ENCODE data around the gene AKAP6.
"Not testable (repeated sequence)": the region's sequence is repeated elsewhere in the genome, so short reads cannot be mapped to it uniquely, and the experiment has no call there.

The AKAP6 gene

DNA sequence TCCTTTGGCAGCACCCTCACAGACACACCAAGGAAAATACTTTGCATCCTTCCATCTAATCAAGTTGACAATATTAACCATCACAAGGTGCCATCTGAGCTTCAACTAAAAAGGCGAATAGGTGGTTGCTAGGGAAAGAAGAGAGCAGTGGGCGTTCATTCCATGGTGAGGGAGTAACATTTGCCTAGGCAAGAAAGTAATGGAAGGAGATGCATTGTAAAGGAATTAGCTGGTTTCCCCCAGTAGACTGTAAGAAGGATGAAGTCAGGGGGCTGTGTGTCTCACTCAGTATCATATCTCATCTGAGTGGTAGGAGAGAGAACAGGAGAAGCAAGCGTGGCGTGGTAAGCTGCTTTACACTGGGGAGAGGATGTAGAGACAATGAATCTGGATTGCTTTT lies 34.7 kb downstream of the AKAP6 start:
- intact Hi-C loops (cut with DNase I) = loop anchor here (10.0 kb wide), 1 partner anchor 289 kb away; the partner anchor contains the start of gene ARHGAP5
- peak in 21 of 42 donors; percentile 9 to 75 (median 41) for DNase-seq

DNA sequence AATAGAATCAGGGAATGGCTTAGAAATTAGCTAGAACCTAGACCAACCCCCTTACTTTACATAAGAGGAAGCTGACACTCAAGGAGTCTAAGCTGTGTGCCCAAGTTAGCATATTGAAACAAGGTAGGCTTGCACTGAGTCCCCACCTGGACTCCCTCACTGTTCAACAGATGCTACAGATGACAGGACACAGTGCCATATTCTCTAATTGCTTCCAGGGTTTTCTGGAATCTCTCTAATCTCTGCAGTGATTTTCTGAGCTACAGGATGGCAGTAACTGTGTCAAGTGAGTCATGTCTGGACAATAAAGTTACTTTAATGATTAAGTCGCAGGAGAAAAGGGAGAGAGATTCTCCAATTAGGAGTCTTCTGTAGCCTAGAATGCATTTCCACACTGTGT lies 35.8 kb downstream of the AKAP6 start:
- no peak for DNase-seq
- intact Hi-C loops (cut with DNase I) = loop anchor here (10.0 kb wide), 1 partner anchor 290 kb away; the partner anchor contains the start of gene ARHGAP5

DNA sequence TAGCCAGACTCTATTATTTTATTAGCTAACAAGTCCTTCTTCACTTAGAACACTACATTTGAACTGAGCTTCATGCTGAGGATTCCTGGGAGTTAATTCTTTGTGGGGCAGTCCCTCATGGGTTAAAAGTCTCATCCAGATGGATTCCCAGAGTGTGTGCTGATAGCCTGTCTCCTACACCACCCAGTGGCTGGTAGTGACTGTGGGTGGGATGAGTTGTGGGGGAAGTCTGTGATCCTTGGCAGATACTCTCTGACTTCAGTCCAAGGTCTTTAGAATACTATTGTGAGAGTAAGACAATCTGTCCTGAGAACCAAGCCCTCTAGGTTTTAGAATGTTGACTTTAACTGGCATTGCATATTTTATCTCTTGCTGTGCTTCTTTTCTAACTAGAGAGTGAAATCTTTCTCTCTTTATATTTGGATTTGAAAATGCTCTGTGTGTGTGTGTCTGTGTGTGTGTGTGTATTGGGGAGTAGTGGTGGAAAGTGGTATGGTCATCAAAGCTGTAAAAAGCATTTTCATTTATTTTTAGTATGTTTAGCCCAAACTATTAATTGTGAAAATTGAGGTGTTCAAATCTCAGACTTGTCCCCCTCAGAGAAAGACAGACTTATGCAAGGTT lies 37.3 kb downstream of the AKAP6 start:
- DNase-seq = peak; percentile 24 to 86 (median 68)
- intact Hi-C loops (cut with DNase I) = loop anchor here (10.0 kb wide), 1 partner anchor 292 kb away; the partner anchor contains the start of gene ARHGAP5

DNA sequence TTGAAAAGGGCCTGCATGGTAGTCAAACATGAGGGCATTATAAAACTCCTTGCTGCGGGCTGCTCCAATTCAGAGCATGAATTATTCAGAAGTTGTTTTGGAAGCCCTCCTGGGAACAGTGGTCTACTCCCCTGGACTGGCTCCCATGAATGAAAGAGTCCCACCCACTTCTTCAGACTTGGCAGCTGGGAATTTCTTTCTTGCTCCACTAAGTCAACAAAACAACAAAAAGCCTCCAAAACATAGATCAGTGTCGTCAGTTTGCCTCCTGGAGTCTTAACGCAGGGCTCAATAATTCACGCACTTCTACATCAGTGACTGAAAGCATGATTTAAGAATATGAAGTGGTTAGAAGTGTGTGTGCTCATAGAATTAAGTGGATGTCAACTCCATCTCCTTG lies 37.9 kb downstream of the AKAP6 start:
- DNase-seq = peak in 10 of 42 donors; percentile 25 to 53 (median 38)
- intact Hi-C loops (cut with DNase I) = loop anchor here (10.0 kb wide), 1 partner anchor 292 kb away; the partner anchor contains the start of gene ARHGAP5

DNA sequence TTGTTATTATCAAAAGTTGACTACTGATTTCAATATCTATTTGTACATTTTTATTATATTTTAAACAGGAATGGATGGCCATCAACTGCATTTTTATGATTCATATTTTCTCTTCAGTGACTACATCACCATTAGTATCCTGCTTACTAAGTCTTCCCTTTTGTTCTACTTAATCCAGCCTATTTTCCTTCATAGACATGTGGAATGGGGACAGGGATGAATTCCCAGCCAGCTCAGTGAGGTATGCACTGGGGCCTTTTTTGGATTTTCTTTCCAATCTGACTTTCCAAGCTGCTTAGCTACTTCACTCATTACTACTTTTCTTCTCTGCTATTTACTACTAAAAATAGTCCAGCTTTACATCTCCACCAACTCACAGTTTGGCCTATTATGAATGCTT lies 38.4 kb downstream of the AKAP6 start:
- intact Hi-C loops (cut with DNase I) = loop anchor here (10.0 kb wide), 1 partner anchor 293 kb away; the partner anchor contains the start of gene ARHGAP5
- no peak for DNase-seq

DNA sequence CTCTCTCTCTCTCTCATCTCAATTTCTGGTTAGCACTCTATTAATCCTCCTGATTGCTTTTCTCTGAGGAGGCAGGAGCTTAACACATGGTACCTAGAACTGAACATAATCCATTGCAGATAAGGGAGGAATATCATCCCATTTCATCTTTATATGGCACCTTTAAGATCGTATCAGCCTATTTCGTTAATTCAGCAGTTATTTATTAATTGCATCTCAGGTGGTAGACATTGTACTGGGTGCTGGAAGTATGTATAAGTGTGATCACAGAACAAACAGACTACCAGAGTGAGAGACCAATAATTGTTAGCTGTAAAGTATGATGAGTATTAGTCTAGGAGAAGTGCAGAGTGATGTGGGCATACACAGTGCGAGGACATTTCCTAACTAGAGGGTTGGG lies 39.0 kb downstream of the AKAP6 start:
- intact Hi-C loops (cut with DNase I) = loop anchor here (10.0 kb wide), 1 partner anchor 293 kb away; the partner anchor contains the start of gene ARHGAP5
- DNase-seq = no peak

DNA sequence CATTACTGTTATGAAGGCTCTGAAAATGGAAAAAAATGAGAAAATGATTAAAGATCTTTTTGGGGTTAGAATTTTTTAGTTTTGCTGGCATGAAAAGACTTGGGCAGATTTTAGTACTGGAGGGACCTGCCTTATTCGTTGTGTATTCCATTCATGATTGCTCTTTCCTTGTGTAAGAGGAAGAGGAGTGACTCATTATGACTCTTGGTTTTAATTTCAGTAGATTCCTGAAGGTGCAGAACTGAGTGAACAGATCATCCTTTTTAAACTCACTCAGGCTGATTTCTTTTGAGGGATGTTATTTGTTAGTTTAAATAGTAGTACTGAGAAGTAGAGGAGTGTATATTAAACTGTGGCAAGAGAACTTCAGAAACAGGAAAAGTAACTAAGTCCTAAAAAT lies 41.6 kb downstream of the AKAP6 start:
- DNase-seq = no peak
- intact Hi-C loops (cut with DNase I) = no loop called here

DNA sequence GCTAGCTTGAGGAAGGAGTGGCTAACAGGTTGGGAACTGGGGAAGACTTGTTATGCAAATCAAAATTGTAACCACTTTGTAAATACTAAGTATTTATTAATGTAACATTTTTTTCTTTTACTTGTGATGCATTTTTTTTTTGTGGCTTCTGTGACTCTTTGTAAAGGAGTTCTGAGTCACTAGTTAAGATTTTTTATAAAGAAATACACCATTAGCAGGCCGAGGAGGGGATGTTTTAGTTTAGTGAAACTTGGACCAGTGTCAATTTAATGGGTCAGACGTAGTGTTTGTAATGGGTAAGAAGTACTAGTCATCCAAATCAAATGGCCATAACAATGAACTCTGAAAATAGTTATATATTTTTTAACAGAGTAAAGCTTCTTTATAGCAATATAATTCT lies 43.1 kb downstream of the AKAP6 start:
- DNase-seq = no peak
- intact Hi-C loops (cut with DNase I) = no loop called here

DNA sequence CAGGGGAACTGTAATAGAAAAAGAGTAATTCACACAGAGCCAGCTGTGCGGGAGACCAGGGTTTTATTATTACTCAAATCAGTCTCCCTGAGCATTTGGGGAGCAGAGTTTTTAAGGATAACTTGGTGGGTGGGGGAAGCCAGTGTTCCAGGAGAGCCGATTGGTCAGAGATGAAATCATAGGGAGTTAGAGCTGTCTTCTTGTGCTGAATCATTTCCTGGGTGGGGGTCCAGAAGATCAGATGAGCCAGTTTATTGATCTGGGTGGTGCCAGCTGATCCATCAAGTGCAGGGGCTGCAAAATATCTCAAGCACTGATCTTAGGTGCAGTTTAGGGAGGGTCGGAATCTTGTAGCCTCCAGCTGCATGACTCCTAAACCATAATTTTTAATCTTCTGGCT lies 44.1 kb downstream of the AKAP6 start:
- intact Hi-C loops (cut with DNase I); DNase-seq: not testable (repeated sequence)

DNA sequence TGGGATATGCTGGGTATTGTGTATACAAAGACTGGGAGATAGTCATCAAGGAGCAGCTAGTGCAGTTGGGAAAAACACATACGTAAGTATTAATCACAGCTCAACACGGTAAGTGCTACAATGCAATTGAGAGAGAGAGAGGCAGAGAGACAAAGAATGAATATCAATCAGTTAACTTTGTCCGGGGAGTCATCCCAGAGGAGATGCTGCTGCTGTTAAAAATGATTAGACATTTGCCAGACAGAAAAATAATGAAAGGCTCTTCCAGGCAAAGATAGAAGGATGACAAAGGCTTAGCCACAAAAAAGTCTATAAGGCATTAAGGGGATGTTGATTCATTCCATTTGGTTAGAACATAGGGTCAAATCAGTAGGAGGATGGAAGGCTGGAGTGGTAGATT lies 45.1 kb downstream of the AKAP6 start:
- intact Hi-C loops (cut with DNase I) = no loop called here
- DNase-seq = no peak

DNA sequence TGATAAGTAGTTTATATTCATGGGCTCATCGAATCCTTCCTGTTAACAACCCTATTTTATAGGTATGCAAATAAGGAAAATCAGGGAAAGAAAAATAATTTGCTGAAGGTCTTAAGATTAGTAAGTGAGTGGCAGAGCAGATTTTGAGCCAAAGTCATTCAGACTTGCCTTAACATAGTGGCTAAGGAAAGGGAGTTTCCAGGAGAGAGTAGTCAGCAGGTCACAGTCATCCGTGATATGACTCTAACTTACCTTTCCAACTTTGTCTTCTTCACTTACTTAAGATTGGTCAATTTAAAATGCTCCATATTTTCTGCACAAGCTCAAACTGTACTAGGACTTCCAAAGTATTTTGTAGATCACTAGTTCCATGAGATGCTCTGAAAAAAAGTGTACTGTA lies 46.6 kb downstream of the AKAP6 start:
- intact Hi-C loops (cut with DNase I) = no loop called here

DNA sequence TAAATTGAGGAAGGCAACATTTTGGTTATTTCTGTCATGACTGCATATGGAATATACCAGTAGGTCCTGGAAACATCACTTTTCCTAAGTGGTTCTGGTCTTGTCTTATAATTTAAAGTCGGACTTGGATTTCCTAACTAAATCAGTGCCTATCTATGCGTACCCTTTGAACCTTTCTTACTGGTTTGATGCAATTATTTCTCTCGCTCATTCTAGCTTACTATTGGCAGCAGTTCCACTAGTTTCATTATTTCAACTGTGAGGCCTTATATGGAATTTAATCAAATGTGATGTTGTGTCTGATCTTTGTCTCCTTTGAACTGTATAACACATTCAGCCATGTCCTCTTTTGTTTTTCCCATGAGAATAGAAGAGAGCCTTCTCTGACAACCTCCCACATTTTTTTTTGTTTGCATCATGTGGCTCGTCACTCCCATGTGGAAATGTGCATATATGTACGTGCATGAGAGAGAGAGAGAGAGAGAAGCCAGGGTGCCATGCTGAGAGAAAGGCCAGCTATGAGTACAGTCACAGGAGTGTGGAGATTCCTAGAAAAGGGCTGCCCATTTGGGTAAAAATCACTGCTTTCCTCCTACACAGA lies 48.0 kb downstream of the AKAP6 start:
- DNase-seq = no peak
- intact Hi-C loops (cut with DNase I) = no loop called here

More for the DNA sequence above, 46.6 kb downstream of the AKAP6 start:
- no peak for DNase-seq

DNA sequence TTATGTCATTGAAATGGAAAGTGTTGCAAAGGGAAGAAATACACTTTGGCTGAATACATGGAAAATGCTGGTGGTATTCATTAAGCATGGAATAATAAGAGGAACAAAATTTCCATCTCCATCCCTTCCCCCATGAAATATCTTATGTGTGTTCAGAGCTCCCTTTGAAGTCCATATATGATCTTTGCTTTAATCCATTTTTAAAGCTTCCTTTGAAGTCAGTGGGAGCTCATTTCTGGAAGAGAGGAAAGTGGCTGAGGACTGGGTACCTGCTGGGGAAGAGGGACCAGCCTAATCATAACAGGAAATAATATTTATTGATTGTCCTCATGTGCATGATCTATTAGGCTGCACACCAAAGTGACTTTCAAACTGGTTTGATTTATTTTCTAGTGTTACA lies 49.2 kb downstream of the AKAP6 start:
- DNase-seq = no peak
- intact Hi-C loops (cut with DNase I) = no loop called here

DNA sequence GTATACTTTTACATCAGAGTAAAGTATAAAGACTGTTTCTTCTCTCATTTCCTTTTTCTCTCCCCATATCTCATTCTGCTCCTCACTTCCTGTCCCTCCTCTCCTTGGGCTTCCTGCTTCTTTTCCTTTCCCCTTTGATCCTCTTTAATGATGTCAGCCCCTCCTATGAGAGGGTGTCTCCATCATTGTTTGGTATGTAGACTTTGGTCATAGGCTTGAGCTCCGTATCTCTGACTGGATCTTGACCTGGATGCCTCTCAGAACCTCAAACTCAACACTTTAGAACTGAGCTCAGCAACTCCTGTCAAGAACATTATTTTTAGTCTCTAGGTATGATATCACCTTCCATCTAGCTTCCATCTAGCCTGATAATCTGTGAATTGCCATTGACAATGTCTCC lies 50.3 kb downstream of the AKAP6 start:
- intact Hi-C loops (cut with DNase I) = no loop called here
- DNase-seq = no peak

DNA sequence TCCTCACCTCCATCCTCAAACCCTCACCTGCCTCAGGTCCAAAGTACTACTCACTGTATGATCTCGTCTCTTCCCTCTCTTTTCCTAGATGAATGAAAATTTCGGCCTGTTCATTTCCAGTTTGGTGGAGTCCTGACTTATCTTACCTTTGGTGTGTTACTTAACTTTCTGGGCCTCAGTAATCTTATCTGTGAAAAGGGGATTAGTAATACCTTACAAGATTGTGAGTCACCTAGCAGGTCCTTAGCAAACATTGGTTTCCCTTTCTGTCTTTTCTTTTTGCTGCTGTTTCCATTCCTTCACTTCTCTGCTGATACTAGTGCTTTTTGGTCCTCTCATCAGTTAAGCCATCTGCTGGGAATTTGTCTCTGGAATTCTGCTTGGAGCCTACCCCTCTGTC lies 52.8 kb downstream of the AKAP6 start:
- intact Hi-C loops (cut with DNase I) = no loop called here
- DNase-seq = no peak

DNA sequence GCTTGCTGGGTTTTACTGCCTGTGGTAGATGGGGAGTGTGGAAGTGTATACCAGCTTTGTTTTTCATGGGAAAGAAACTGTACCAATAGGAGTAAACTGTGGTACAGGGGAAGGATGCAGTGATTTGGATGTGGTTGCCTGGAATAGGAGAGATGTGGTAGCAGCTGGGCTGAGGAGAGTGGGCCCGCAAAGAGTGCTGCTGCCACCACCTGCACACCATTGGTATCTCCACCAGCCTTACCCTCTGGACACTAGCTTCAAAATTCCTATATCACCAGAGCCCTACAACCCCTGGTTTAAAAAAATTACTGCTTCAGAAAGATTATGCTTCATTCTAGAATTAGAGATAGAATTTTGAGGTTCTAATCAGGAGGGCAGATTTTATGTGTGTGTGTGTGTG lies 53.6 kb downstream of the AKAP6 start:
- intact Hi-C loops (cut with DNase I) = no loop called here
- peak in 36 of 42 donors; percentile 24 to 81 (median 52) for DNase-seq

DNA sequence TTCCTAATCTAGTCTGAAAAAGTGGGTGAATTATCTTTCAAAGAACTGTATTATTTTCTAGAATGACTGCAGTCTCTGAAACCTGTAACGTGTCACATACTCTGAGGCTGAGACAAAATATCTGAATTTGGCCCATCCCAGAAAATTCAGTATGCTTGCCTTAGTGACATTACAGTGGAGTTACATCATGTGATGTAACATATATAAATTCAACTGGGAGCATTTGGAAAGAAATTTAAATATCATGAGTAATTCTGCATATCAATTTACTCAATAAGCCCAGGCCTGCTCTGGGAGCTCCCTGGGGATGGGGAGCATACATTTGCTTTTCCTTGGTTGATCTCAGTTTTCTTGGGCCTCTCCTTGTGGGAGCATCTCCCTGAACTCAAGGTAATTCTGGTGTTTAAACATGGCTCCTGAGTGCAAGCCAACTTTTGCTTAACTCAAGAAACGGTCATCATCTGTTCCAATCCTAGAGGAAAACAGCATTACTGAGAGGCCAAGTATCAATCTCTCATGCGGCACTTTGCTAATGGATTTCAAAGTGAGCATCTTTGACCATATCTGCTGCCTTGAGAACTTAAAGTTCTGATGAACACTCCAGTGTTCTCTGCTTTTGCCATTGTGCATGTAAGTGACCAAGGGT lies 54.4 kb downstream of the AKAP6 start:
- no peak for DNase-seq
- intact Hi-C loops (cut with DNase I) = no loop called here

DNA sequence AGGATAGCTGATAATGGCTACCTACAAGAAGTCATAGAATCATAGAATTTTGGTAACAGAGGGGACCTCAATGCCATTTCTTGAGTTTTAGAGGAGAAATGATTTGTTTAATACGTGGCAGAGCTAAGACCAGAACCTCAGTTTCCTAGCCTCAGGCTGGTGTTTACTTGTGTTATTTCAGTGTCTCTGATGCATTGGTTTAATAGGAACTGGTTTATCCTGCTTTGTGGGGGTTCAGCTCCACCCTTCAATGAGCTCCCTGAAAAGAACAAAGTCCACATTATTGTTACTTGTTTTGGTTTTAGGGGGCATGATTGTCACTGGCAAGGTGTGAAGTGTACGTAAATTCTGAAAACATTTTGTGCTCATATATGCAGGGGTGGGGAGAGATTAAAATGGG lies 55.4 kb downstream of the AKAP6 start:
- intact Hi-C loops (cut with DNase I) = no loop called here
- DNase-seq = no peak

DNA sequence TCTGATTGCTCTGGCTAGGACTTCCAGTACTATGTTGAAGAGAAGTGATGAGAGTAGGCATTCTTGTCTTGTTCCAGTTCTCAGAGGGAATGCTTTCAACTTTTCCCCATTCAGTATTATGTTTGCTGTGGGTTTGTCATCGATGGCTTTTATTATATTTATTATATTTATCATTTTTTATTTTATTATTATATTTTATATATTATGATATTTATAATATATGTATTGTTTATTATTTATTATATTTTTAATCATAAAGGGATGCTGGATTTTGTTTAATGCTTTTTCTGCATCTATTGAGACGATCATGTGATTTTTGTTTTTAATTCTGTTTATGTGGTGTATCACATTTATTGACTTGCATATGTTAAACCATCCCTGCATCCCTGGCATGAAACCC lies 58.2 kb downstream of the AKAP6 start:
- DNase-seq; intact Hi-C loops (cut with DNase I): not testable (repeated sequence)

DNA sequence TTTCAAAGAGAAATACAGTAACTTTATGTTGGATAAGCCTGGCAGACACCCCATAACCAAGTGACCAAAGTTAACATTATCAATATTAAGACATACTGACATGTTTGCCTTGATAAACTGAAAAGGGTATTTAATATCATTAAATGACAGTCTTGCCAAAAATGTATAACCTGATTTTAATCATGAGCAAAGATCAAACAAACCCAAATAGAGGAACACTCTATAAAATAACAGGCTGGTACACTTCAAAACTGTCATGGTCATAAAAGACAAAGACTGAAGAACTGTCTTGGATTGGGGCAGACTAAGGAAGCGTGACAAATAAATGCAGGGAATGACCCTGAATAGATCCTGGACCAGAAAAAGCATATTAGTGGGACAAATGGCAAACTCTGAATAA lies 64.0 kb downstream of the AKAP6 start:
- no peak for DNase-seq
- intact Hi-C loops (cut with DNase I) = no loop called here

All from head of caudate nucleus (tissue), 42 donors.